Breast epithelium (tissue), 3 donors: ENCODE results near the gene SEC23IP.

Experiments
- CTCF ChIP-seq, 3 donors: fragments of 450-650 bp; IDR thresholded peaks; one replicate each; pipeline ENCODE4 v1.5.1; 2016 to 2017; ENCODE audit warnings: antibody characterized with exemption in 3 of 3, mild to moderate bottlenecking in 3 of 3, moderate library complexity in 3 of 3
- POLR2A ChIP-seq: fragments of 450-650 bp; IDR thresholded peaks from one replicate; pipeline ENCODE4 v1.6.1; 2016; ENCODE audit warnings: antibody characterized with exemption, mild to moderate bottlenecking, moderate library complexity
- POLR2AphosphoS5 ChIP-seq, 3 donors: sonication (generic); formaldehyde crosslinking; IDR thresholded peaks; one replicate each; pipeline ENCODE4 v1.6.1; 2017; ENCODE audit warnings: antibody characterized with exemption in 3 of 3

GRCh38 chr10:119932631-119933030 is 40.1 kb downstream of the SEC23IP start:
- no peak for TF ChIP-seq CTCF (IDR thresholded peaks at IDR 0.05)
- TF ChIP-seq POLR2AphosphoS5 (IDR thresholded peaks at IDR 0.05), result no peak
- TF ChIP-seq POLR2A, result no peak
